Measurements from ENCODE around the gene RALGAPB.
"Not testable (repeated sequence)": the region's sequence is repeated elsewhere in the genome, so short reads cannot be mapped to it uniquely, and the experiment has no call there.

Gene RALGAPB

GRCh38 chr20:38589967-38590675 lies 117.5 kb downstream of the RALGAPB start:
- DNase-seq: no peak

- DNase-seq: no peak
These were observed 118.2 kb downstream of the RALGAPB start for GRCh38 chr20:38590676-38591473.

GRCh38 chr20:38591474-38592410 lies 119.1 kb downstream of the RALGAPB start:
- DNase-seq: no peak

GRCh38 chr20:38592411-38592790 lies 119.8 kb downstream of the RALGAPB start:
- DNase-seq: not testable (repeated sequence)

GRCh38 chr20:38594281-38594680 lies 121.6 kb downstream of the RALGAPB start:
- DNase-seq: not testable (repeated sequence)

- not testable (repeated sequence) for DNase-seq
These were observed 123.2 kb downstream of the RALGAPB start for GRCh38 chr20:38595886-38596285.

GRCh38 chr20:38599410-38599882 lies 126.8 kb downstream of the RALGAPB start:
- no peak for DNase-seq

GRCh38 chr20:38600057-38600456 lies 127.4 kb downstream of the RALGAPB start:
- DNase-seq: no peak

- no peak for DNase-seq
These were observed 128.9 kb downstream of the RALGAPB start, which contains the start of gene ARHGAP40 for GRCh38 chr20:38601216-38602184. Gene ARHGAP40, plus strand, starts transcription at chr20:38601809.

GRCh38 chr20:38602185-38602581 lies 129.5 kb downstream of the RALGAPB start:
- DNase-seq: no peak

- DNase-seq: no peak
These were observed 130.6 kb downstream of the RALGAPB start for GRCh38 chr20:38603286-38603685.

GRCh38 chr20:38604873-38605303 lies 132.2 kb downstream of the RALGAPB start:
- no peak for DNase-seq

- no peak for DNase-seq
These were observed 134.7 kb downstream of the RALGAPB start for GRCh38 chr20:38607351-38607750.

- no peak for DNase-seq
These were observed 135.5 kb downstream of the RALGAPB start for GRCh38 chr20:38608188-38608587.

GRCh38 chr20:38609815-38610214 lies 137.2 kb downstream of the RALGAPB start:
- no peak for DNase-seq

- DNase-seq: no peak
These were observed 137.9 kb downstream of the RALGAPB start for GRCh38 chr20:38610521-38610920.

- no peak for DNase-seq
These were observed 140.3 kb downstream of the RALGAPB start for GRCh38 chr20:38612751-38613515.

GRCh38 chr20:38615283-38615682 lies 142.6 kb downstream of the RALGAPB start:
- DNase-seq: no peak

GRCh38 chr20:38616457-38616856 lies 143.8 kb downstream of the RALGAPB start:
- no peak for DNase-seq

- no peak for DNase-seq
These were observed 144.6 kb downstream of the RALGAPB start for GRCh38 chr20:38617011-38617829.

Measured in NCI-H345 (cell line).